DOHH2 (cell line): ENCODE measurements around the gene BLOC1S5.

Experiments
- H3F3A ChIP-seq: fragments of 200-600 bp; sonication (generic), shearing (Covaris generic); 2 replicates; pipeline ENCODE4 v1.6.0; 2016; ENCODE audit warnings: antibody characterized with exemption, mild to moderate bottlenecking; ENCODE audit not compliant: control insufficient read depth, insufficient read depth
- H3K27ac ChIP-seq: fragments of 200-600 bp; sonication (generic); 2 replicates; pipeline ENCODE4 v1.5.1; 2014; ENCODE audit warnings: low read depth, mild to moderate bottlenecking, low read length, moderate library complexity
- H3K27me3 ChIP-seq: fragments of 200-600 bp; sonication (generic); 2 replicates; pipeline ENCODE4 v1.6.1; 2014; ENCODE audit warnings: mild to moderate bottlenecking, low read length, mixed read lengths; ENCODE audit not compliant: control insufficient read depth
- H3K36me3 ChIP-seq: fragments of 200-600 bp; sonication (generic); 2 replicates; pipeline ENCODE4 v1.6.1; 2014; ENCODE audit warnings: mild to moderate bottlenecking, low read length, moderate library complexity, mixed read lengths; ENCODE audit not compliant: control insufficient read depth
- H3K4me1 ChIP-seq: fragments of 200-600 bp; sonication (generic); 2 replicates; pipeline ENCODE4 v1.6.1; 2014; ENCODE audit warnings: mild to moderate bottlenecking, low read length, mixed read lengths; ENCODE audit not compliant: control insufficient read depth
- H3K4me2 ChIP-seq: fragments of 200-600 bp; sonication (generic); 2 replicates; pipeline ENCODE4 v1.6.0; 2014; ENCODE audit warnings: mild to moderate bottlenecking, low read length, moderate library complexity
- H3K4me3 ChIP-seq: fragments of 200-600 bp; sonication (generic); 2 replicates; pipeline ENCODE4 v1.5.1; 2014; ENCODE audit warnings: mild to moderate bottlenecking, low read length, mixed read lengths
- H3K79me2 ChIP-seq: fragments of 200-600 bp; sonication (generic); 2 replicates; pipeline ENCODE4 v1.6.1; 2014; ENCODE audit warnings: mild to moderate bottlenecking, low read length, mixed read lengths; ENCODE audit not compliant: control insufficient read depth
- H3K9me2 ChIP-seq: fragments of 200-600 bp; sonication (generic); replicated peaks from 2 replicates; pipeline ENCODE4 v1.6.1; 2014; ENCODE audit warnings: mild to moderate bottlenecking, low read length, mixed read lengths; ENCODE audit not compliant: control insufficient read depth
- H3K9me3 ChIP-seq: fragments of 200-600 bp; sonication (generic); 2 replicates; pipeline ENCODE4 v1.6.1; 2014; ENCODE audit warnings: antibody characterized with exemption, low read length, mixed read lengths; ENCODE audit not compliant: control insufficient read depth, insufficient read depth
- H4K20me1 ChIP-seq: fragments of 200-600 bp; sonication (generic); 2 replicates; pipeline ENCODE4 v1.6.0; 2014; ENCODE audit warnings: low read depth, mild to moderate bottlenecking, antibody characterized with exemption, low read length, moderate library complexity; ENCODE audit not compliant: control insufficient read depth, insufficient read depth
- EZH2phosphoT487 ChIP-seq: fragments of 200-600 bp; sonication (generic); IDR thresholded peaks from 2 replicates; pipeline ENCODE4 v1.6.1; 2017; ENCODE audit warnings: borderline replicate concordance, mild to moderate bottlenecking, antibody characterized with exemption, low read length, moderate library complexity, mixed read lengths
- TF ChIP-seq, protein P1 (sequence below): fragments of 200-600 bp; sonication (generic); IDR thresholded peaks from one replicate; pipeline ENCODE4 v1.5.1; 2014; ENCODE audit warnings: antibody characterized with exemption, mild to moderate bottlenecking, low read depth, low read length; ENCODE audit not compliant: poor library complexity, severe bottlenecking

BLOC1S5 gene

DNA sequence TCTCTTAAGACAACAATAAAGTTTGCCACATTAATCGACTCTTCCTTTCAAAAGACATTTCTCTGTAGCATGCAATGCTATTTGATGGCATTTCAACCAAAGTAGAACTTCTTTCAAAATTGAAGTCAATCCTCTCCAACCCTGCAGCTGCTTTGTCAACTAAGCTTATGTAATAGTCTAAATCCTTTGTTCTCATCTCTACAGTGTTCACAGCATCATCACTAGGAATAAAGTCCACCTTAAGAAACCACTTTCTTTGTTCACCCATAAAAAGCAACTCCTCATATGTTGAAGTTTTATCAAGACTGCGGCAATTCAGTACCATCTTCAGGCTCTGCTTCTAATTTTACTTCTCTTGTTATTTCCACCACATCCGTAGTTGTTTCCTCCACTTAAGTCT lies 11.5 kb upstream of the BLOC1S5 start:
- Histone ChIP-seq H3K27me3 (no peaks in the 10 kb centered on the region), H3K27ac (no peak overlapping the region), H3K9me3 (no peaks in the 10 kb centered on the region), H4K20me1 (no peaks in the 10 kb centered on the region; the same call in 1 of the 2 replicates), H3K9me2 (no peaks in the 10 kb centered on the region), H3K4me3 (no peak overlapping the region), H3F3A (no peaks in the 10 kb centered on the region), H3K79me2 (no peaks in the 10 kb centered on the region), H3K36me3 (peaks cover 16% of the 10 kb centered on the region), H3K4me2 (no peak overlapping the region), H3K4me1 (no peaks in the 10 kb centered on the region)
- no peak for TF ChIP-seq EZH2phosphoT487
- TF ChIP-seq, protein P1, sequence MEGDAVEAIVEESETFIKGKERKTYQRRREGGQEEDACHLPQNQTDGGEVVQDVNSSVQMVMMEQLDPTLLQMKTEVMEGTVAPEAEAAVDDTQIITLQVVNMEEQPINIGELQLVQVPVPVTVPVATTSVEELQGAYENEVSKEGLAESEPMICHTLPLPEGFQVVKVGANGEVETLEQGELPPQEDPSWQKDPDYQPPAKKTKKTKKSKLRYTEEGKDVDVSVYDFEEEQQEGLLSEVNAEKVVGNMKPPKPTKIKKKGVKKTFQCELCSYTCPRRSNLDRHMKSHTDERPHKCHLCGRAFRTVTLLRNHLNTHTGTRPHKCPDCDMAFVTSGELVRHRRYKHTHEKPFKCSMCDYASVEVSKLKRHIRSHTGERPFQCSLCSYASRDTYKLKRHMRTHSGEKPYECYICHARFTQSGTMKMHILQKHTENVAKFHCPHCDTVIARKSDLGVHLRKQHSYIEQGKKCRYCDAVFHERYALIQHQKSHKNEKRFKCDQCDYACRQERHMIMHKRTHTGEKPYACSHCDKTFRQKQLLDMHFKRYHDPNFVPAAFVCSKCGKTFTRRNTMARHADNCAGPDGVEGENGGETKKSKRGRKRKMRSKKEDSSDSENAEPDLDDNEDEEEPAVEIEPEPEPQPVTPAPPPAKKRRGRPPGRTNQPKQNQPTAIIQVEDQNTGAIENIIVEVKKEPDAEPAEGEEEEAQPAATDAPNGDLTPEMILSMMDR, result no peak

DNA sequence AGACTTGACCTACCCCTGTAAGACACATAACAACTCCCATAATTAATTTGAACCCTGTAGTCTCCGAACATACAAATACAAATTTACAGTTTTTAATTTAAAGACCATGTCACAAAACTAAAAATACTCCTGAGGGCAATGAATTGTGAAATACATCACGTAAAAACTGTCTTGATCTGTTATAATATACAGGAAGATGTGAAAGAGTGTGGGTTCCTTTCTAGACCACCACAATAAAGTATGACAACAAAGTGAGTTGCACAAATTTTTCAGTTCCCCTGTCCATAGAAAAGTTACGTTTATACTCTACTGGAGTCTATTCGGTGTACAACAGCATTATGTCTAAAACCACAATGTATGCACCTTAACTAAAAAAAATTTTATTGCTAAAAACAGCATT lies 11.0 kb upstream of the BLOC1S5 start:
- peaks cover 11% of the 10 kb centered on the region for H3K36me3 ChIP-seq
- H4K20me1 ChIP-seq, result no peaks in the 10 kb centered on the region; the same call in 1 of the 2 replicates
- no peaks in the 10 kb centered on the region for H3K79me2 ChIP-seq
- H3F3A ChIP-seq, result no peaks in the 10 kb centered on the region
- H3K27me3 ChIP-seq, result no peaks in the 10 kb centered on the region
- H3K4me3 ChIP-seq, result no peak overlapping the region
- H3K27ac ChIP-seq, result no peak overlapping the region
- H3K9me2 ChIP-seq, result no peaks in the 10 kb centered on the region
- TF ChIP-seq EZH2phosphoT487, result no peak
- TF ChIP-seq, protein P1, result no peak
- no peaks in the 10 kb centered on the region for H3K4me1 ChIP-seq
- H3K4me2 ChIP-seq, result no peak overlapping the region
- H3K9me3 ChIP-seq, result no peaks in the 10 kb centered on the region

DNA sequence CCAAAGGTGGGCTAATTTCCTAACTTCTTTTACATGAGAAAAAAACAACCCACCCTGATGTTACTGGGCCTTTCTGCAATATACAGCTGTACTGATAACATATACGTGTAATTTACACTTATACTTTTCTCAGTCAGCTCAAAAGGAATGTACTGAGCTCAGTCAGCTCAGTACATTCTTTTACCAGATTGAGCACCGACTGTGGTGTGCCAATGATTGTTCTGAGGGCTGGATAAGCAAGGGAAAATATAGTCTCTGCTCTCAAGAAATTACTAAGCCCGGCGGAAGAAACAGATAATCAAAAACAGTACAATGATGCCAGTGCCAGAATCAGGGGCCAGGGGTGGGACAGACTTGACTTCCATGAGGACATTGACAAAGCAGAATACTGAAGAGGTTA lies 10.0 kb upstream of the BLOC1S5 start:
- TF ChIP-seq, protein P1, result no peak
- no peak for TF ChIP-seq EZH2phosphoT487
- Histone ChIP-seq H3K4me3 (no peak overlapping the region), H3K36me3 (peaks cover under 1% of the 10 kb centered on the region; the same call in 1 of the 2 replicates), H3K9me2 (no peaks in the 10 kb centered on the region), H3K4me2 (no peak overlapping the region), H3K9me3 (no peaks in the 10 kb centered on the region), H3F3A (no peaks in the 10 kb centered on the region), H3K27ac (no peak overlapping the region), H4K20me1 (no peaks in the 10 kb centered on the region), H3K27me3 (no peaks in the 10 kb centered on the region), H3K79me2 (no peaks in the 10 kb centered on the region), H3K4me1 (no peaks in the 10 kb centered on the region)
